ENCODE results near the gene OTOP2.

The OTOP2 gene, protein sequence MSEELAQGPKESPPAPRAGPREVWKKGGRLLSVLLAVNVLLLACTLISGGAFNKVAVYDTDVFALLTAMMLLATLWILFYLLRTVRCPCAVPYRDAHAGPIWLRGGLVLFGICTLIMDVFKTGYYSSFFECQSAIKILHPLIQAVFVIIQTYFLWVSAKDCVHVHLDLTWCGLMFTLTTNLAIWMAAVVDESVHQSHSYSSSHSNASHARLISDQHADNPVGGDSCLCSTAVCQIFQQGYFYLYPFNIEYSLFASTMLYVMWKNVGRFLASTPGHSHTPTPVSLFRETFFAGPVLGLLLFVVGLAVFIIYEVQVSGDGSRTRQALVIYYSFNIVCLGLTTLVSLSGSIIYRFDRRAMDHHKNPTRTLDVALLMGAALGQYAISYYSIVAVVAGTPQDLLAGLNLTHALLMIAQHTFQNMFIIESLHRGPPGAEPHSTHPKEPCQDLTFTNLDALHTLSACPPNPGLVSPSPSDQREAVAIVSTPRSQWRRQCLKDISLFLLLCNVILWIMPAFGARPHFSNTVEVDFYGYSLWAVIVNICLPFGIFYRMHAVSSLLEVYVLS

DNA sequence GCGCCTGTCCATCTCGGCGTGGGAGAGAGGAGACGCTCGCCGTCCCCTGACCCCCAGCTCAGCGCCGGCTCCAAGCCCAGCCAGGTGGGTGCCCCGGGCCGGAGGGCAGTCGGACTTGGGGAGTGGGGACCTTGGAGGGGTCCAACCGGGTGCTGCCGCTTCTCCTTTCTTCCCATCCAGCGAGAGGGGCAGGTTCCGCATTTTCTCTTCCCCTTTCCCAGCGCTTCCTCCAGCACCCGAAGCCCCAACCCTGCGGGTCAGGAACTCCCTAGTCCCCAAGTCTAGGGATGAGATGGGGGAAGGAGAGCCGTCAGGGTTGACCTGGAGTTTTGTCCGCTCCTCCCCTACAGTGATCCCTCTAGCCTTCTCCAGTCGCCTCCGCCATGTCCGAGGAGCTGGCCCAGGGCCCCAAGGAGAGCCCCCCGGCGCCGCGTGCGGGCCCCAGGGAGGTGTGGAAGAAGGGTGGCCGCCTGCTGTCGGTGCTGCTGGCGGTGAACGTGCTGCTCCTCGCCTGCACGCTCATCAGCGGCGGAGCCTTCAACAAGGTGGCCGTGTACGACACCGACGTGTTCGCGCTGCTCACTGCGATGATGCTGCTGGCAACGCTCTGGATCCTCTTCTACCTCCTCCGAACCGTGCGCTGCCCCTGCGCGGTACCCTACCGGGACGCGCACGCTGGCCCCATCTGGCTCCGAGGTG is at the start of gene OTOP2:
TSS of gene OTOP2 (plus strand) at position 24 of the 699 bp plus-strand sequence. CDS start at position 384, 360 bp downstream.
- DNase-seq (ENCODE audit: extremely low read depth in 1 of 2, low read depth in 1 of 2), result no peak

DNA sequence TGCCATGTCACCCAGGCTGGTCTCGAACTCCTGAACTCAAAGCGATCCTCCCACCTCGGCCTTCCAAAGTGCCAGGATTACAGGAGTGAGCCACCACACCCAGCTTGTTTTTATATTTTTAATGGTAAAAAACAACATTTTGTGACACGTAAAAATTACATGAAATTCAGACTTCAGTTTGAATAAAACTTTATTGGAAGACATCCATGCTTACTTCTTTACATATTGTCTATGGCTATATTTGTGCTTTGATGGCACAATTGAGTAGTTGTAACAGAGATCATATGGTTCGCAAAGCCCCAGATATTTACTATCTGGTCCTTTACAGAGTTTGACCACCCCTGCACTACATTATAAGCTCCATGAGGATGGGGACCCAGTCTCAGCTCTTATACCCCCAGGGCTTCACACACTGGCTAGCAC is 49.4 kb upstream of the OTOP2 start:
- no peak for DNase-seq (ENCODE audit: extremely low read depth in 1 of 2, low read depth in 1 of 2)

GRCh38 chr17:74875155-74875976 is 48.7 kb upstream of the OTOP2 start:
- no peak for DNase-seq (ENCODE audit: extremely low read depth in 1 of 2, low read depth in 1 of 2)

- no peak for DNase-seq (ENCODE audit: extremely low read depth in 1 of 2, low read depth in 1 of 2)
Observed at GRCh38 chr17:74875977-74876593, 48.0 kb upstream of the OTOP2 start.

DNA sequence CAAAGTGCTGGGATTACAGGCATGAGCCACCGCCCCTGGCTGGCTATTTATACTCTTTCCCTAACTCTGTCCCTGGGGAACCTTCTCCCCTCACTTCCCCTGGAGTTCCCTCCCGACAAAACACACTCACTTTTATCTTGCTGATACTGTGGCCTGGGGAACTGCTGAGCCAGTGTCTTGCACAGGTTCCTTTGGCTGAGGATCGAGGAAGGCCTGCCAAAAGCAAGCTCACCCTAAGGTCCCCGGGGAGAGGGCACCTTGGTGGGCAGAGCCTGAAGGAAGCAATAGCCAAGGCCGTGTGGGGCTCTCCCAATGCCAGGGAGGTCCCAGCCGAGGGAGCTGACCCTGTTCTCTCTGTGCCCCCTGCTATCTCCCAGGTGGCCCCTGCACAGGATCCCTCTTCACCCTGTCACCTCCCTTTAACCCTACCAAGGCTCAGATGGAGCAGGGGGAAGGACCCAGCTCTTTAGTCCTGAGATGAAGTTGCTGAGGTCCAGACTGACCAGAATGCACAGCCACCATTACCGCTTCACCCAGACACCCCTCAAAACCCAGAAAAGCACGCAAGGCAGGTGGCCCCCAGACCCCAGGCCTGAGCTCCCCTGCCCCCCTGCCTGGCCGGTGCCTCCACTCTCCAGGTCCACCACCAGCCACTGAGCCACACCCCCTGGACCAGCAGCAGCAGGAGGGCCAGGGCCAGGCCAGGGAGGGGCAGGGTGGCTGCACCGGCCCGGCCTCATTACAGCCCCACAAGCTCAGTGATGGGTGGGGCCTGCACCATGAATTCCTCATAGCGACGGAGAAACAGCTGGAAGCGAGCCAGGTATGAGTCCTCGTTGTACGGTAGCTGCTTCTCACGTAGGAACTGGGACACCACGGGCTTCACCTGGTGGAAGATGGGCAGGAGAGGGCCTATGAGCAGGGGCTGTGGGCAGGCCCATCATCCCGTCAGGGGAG is 46.2 kb upstream of the OTOP2 start:
- no peak for DNase-seq (ENCODE audit: extremely low read depth in 1 of 2, low read depth in 1 of 2)

GRCh38 chr17:74878658-74879057 is 45.4 kb upstream of the OTOP2 start:
- DNase-seq (ENCODE audit: extremely low read depth in 1 of 2, low read depth in 1 of 2), result no peak

DNA sequence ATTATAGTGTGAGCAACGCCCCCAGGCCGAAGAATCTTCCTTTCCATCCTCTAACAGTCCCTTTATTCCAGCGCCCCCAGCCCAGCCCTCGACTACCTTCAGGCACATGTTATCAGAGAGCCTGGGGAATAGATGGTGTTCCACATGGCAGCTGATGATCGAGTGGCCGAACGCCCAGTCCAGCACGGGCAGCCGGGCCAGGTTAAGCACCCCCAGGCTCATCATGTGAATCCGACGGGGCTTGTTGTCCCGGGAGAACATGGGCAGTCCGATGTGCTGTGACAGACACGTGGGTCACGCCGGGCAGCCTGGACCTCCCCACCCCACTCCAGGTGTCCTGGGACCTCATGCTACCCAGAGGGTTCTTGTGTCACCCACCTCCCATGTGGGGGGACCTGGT is 44.8 kb upstream of the OTOP2 start:
- DNase-seq (ENCODE audit: extremely low read depth in 1 of 2, low read depth in 1 of 2), result no peak

DNA sequence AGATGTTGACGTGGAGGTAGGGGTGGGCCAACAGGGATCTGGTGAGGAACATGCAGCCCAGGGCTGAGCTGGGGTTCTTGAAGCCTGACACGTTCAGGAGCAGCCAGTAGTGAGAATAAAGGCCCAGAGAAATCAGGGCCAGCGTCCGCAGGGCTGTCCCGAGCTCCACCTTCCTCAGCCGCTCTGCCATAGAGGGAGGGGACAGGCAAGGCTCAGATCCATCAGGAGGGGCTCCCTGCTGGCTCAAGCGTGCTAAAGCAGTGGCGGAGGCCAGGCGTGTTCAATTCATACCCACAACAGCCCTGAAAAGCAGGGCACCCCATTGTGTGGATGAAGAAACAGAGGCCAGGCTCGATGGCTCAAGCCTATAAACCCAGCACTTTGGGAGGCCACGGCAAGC is 43.0 kb upstream of the OTOP2 start:
- DNase-seq (ENCODE audit: extremely low read depth in 1 of 2, low read depth in 1 of 2), result no peak

DNA sequence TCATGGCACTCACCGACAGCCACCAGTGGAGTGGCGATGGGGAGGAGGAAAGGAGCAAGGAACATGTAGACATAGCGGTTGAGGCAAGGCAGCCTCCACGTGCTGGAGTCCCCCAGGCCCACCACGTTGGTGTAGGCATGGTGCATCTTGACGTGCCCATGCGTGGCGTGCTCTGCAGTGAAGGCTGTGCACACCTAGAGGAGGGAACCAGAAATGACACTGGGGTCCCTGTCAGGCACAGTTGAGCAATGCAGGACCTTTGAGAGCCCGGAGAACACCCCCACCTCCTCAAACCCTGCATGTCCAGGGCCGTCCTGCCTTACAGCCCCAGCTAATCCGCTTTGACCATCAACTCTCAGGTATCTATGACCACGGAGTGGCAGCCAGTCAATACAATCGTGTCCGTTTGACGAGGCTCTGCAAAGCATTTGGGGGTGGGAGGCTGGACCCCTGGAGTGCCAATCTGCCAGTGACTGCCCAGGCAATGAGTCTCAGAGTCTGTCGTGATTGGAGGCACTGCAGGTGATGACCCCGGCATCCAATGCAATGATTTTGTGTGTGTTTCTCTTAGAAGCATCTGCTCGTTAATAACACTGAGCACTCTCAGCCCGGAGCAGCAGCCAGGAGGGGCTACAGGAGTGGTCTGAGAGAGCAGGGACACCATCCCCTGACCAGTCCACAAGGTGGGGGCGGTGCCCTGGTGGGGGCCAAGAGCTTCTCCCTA is 41.4 kb upstream of the OTOP2 start:
- DNase-seq (ENCODE audit: extremely low read depth in 1 of 2, low read depth in 1 of 2), result no peak

DNA sequence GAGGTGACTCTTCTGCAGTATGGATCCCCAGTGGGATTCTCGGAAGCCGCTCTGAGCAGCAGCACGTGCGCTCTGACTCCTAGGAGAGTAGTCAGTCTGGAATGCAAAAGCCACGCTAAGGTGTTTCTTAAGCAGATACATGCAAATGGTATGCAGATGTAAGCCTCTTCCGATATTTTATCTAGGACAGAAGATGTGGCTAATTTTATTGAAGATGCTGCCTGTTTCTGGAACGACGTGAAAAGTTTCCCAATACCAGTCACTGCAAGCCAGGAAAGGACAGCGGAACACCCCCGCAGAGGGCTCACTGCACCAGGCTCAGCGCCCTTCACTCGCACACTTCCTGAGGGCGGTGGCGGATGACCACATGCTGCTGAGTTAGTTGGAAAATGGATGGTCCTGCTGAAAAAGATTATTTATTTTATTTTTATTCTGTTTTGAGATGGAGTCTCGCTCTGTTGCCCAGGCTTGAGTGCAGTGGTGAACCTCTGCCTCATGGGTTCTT is 40.8 kb upstream of the OTOP2 start:
- no peak for DNase-seq (ENCODE audit: extremely low read depth in 1 of 2, low read depth in 1 of 2)

GRCh38 chr17:74888469-74888868 is 35.6 kb upstream of the OTOP2 start:
- no peak for DNase-seq (ENCODE audit: extremely low read depth in 1 of 2, low read depth in 1 of 2)

DNA sequence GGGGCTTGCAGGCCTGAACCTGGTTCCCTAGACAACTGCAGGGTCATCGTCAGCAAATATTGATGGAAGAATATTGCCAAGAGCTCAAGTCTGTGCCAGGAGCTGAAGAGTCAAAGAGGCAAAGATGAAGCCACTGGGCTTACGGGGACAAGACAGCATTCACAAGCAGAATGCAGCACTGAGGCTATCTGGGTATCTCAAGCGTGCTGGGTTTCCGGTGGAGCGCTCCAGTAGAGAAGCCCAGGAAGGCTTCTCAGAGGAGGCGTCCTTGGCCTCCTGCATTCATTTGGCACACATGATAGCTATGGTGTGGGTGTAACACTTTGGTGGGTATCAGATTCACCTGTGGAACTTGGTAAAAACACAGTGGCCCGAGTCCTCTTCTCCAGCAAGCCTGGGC is 33.5 kb upstream of the OTOP2 start:
- no peak for DNase-seq (ENCODE audit: extremely low read depth in 1 of 2, low read depth in 1 of 2)

DNA sequence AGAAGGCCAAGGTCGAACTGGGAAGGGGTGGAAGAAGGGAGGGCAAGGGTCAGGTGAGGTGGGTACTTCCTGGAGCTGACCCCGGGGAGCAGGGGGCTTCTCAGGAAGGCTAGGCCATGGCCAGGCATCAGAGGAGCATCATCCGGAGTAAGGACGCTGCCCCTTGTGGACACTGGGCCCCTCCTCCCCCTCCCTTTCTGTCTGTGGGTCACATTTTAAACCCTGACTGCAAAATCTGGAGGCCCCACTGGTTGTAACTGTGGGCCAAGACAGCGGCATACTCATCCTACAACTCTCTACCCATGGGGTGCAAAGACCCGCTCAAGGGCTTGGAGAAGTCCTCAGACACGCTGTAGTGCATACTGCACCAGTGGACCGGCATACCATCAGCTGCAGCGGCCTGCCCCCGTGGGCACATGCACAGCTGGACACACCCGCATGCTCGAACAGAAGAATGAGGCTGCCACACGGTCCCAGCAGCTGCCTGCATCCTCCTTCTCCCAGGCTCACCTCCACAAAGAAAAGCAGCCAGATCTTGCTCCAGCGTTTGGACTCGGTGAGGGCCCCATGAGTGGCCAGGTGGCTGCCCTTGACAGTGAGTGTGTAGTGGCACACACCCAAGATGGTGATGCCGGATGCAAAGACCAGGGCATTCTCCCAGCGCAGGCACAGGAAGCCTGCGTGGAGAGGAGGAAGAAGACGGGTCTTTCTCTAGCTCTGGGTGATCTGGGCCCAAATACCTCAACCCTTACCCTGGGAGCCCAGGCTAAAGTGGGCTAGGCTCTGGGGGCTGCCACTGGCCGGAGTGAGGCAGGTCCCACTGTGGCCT is 31.8 kb upstream of the OTOP2 start:
- no peak for DNase-seq (ENCODE audit: extremely low read depth in 1 of 2, low read depth in 1 of 2)

DNA sequence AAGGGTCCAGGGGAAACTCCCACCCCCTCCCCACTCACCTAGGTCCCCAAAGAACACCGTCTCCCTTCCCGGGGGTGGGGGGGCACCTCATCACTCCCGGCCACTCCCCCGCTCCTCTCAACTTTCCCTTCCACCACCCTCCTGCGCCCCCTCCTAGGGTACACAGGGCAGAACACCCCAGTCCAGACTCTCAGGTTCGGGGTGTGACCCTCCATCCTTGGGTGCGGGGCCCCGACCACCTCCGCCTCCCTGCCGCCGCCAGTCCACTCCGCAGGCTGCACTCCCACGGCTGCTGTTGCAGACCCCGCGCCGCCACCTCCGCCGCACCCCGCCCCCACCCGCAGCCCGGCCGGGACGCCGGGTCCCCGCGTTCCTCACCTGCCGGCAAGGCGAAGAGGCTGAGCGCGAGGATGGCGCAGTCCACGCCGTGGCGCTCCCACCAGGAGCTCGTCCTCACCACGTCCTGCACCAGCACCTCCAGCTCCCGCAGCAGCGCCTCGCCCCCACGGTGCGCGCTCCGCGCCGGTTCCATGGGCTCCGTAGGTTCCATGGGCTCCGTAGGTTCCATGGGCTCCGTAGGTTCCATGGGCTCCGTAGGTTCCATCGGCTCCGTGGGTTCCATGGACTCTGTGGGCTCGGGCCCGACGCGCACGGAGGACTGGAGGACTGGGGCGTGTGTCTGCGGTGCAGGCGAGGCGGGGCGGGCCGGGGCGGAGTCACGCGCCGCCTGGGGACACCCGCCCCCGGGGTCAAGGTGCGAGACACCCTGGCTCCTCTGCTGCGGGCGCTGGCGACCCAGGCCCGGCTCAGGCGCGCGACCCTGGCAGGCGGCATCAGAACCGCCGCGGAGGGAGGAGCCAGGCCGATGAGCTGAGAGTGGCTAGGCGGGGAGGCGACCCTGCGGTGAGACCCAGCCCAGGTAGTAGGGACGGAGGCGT is 30.8 kb upstream of the OTOP2 start, which contains the start of gene FADS6:
TSS of gene FADS6 (minus strand) at position 660 of the 938 bp plus-strand sequence. CDS start at position 622, 38 bp downstream.
- no peak for DNase-seq (ENCODE audit: extremely low read depth in 1 of 2, low read depth in 1 of 2)

DNA sequence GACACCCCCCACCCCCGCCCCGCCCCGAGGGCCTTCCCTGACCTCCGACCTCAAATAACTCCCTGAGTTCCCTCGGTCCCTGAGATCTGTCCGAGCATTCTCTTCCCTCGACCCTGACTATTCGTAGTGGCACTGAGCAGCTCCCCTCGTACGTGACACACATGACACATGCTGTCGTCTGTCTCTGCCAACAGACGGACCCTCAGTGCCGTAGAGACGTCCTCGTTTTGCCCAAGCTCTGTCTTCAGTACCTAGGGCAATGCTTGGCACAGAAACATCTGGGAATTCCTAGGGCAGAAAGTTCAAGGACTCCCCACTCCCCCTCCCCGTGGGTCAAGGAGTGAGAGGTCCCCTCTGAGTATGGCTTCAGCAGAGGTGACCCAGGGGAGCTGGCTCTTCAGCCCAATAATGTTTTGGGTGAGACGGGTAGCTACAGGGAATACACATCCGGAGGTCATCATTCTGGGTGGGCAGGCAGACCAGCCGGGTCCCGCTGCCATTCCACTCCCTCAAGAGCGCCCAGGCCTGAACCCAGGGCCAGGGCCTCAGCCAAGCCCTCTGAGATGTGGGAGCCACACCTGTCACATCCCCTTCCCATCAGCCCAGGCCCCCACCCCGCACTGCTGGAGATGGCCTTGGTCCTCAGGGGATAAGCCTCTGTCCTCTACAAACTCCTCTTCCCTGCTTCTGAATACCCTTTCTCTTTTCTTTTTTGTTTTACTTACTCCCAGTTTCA is 30.0 kb upstream of the OTOP2 start:
- no peak for DNase-seq (ENCODE audit: extremely low read depth in 1 of 2, low read depth in 1 of 2)

GRCh38 chr17:74898376-74898946 is 25.6 kb upstream of the OTOP2 start:
- no peak for DNase-seq (ENCODE audit: extremely low read depth in 1 of 2, low read depth in 1 of 2)

All from activated CD8-positive, alpha-beta memory T cell treated with anti-CD3 and anti-CD28 coated beads for 1 hour (primary cell).